LNCaP clone FGC (cell line): ENCODE data around the gene MCTP2.

Source experiments
- DNase-seq: peaks from one replicate; pipeline ENCODE4 v3.0.0-alpha.2; 2011; ENCODE audit warnings: low read depth
- H3K4me3 ChIP-seq: 2 replicates; pipeline ENCODE4 v1.5.1; 2011; ENCODE audit warnings: mild to moderate bottlenecking, low read depth, low read length, control low read depth
- TF ChIP-seq, protein P1 (sequence below): IDR thresholded peaks from 2 replicates; pipeline ENCODE4 v1.5.1; 2012; ENCODE audit warnings: mild to moderate bottlenecking; ENCODE audit not compliant: control insufficient read depth, insufficient read depth; ENCODE audit errors: extremely low read depth

The MCTP2 gene

GRCh38 chr15:94262201-94262600 is 30.8 kb downstream of the MCTP2 start:
- no peak overlapping the region for H3K4me3 ChIP-seq
- no peak for DNase-seq
- TF ChIP-seq, protein P1, sequence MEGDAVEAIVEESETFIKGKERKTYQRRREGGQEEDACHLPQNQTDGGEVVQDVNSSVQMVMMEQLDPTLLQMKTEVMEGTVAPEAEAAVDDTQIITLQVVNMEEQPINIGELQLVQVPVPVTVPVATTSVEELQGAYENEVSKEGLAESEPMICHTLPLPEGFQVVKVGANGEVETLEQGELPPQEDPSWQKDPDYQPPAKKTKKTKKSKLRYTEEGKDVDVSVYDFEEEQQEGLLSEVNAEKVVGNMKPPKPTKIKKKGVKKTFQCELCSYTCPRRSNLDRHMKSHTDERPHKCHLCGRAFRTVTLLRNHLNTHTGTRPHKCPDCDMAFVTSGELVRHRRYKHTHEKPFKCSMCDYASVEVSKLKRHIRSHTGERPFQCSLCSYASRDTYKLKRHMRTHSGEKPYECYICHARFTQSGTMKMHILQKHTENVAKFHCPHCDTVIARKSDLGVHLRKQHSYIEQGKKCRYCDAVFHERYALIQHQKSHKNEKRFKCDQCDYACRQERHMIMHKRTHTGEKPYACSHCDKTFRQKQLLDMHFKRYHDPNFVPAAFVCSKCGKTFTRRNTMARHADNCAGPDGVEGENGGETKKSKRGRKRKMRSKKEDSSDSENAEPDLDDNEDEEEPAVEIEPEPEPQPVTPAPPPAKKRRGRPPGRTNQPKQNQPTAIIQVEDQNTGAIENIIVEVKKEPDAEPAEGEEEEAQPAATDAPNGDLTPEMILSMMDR, result no peak

DNA sequence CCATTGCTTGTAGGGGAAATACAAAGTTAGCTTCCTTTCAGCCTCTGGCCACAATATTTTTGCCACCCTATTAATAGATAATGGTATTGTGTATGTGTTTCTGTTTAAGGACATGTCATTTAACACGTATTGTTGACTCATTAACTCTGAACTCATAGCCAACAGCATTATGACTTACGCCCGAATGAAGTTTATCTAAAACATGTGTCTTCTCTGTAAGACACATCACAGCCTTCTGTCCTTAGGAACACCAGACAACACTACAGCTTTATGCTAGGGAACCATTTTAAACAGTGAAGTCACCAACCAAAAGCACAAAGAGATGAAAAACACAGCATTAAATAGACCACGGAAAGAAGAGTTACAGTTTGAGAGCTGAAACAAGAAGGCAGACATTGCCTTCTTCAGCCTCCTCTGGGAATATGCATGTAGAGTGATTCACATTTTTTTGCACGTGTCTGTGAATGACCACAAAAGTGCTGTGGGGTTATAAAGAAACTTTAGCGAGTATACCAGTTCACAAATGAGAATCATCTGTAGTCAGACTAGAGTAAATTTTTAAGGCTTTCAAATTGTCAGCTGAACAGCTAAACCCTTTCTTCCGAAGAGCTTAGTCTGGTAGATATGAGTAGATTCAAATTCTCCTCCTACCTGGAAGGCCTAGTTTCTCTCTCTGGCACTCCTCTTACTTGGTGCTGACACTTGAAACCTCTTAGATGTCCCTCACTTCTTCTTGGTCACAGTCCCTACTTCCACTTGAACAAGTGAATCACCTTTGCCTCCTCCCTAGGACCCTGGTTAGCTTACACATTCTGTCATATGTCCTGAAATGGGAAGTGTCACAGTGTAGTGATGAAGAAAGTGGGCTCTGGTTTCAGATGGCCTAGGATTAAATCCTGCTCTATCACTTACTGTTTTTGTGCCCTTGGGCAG is 32.2 kb downstream of the MCTP2 start:
- DNase-seq, result no peak
- H3K4me3 ChIP-seq, result no peak overlapping the region
- TF ChIP-seq, protein P1, result no peak

GRCh38 chr15:94265009-94265408 is 33.6 kb downstream of the MCTP2 start:
- no peak overlapping the region for H3K4me3 ChIP-seq
- TF ChIP-seq, protein P1, result no peak
- peak; percentile 73 for DNase-seq

DNA sequence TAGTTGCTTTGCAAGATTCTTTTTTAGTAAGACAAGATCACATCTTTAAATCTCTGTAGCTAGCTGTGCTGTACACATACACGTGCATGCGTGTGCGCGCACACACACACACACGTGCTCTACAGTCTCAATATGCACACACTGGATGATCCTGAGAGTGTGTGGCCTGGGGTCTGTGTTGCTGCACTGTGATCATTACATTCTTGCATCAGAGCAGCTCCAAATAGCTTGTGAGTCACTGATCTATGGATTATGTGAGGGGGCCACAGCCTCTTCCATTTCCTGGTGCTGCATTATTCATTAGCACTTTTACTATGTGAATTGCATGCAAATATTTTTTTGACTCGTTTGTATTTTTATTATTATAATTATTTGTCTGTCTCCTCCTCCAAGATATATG is 34.6 kb downstream of the MCTP2 start:
- DNase-seq, result no peak
- TF ChIP-seq, protein P1, result no peak
- H3K4me3 ChIP-seq, result no peak overlapping the region

DNA sequence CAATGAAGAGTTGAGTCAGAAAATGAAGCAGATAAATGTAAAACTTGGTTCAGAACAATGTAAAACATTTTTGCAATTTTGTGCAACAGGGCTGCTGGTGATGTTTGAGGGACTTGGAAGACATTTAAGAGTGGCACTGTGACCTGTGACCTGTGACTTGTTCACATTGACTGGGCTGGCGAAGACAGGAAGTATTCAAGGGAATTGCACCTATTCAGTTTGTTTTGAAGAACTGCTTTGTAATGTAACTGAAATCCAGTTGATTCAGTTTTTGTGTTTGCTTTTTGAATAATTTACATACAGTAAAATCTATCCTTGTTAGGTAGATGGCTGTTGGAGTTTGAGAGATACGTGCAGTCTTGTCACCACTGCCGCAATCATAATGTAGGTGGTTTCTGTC is 35.4 kb downstream of the MCTP2 start:
- TF ChIP-seq, protein P1, result no peak
- H3K4me3 ChIP-seq, result no peak overlapping the region
- peak; percentile 57 for DNase-seq

- TF ChIP-seq, protein P1, result no peak
- no peak for DNase-seq
- no peak overlapping the region for H3K4me3 ChIP-seq
Observed at GRCh38 chr15:94269954-94270353, 38.6 kb downstream of the MCTP2 start.
